IPS-11a (cell line): ENCODE measurements around the gene SLC13A1.
"Not testable (repeated sequence)": the region's sequence is repeated elsewhere in the genome, so short reads cannot be mapped to it uniquely, and the experiment has no call there.

Source experiments
- H3K4me3 ChIP-seq: one replicate; pipeline ENCODE4 v1.5.1; 2013; ENCODE audit warnings: low read depth, low read length, control low read depth

SLC13A1 gene

GRCh38 chr7:123131961-123132360, 67.8 kb downstream of the SLC13A1 start:
- no peak overlapping the region for H3K4me3 ChIP-seq

DNA sequence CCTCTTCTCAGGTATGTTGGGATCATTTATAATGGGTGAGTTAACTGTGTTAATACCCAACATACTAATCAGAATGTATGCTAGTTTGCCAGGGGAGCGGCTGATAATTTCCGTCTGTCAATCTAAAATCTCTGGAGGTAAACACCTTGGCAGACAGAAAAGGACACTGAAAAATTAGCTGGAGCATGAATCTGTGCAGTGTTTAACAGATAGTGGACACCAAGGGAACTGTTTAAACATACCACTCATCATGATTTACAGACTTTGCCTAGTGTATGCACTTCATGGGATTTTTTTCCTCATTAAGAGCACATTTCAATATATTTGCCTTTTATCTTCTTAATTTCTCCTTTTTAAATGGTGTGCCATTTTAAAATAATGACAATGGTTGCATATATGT, 68.2 kb downstream of the SLC13A1 start:
- H3K4me3 ChIP-seq: no peak overlapping the region

DNA sequence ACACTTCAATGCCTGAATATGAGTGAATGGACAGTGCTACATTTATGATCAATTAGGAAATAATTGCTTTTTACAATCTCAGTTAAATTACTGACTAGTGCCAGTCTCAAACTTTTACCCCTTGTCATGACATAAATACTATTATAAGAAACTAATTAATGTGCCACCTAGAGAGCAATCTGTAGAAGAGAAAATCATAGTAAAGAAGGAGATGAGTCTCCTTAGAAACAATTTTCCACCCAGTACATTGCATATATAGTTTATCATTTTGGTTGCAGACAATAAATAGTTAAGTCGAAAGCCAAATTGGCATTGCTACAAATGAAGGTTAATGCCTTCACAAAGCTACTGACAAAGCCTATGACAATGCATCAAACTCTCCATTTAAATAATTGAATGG, 68.6 kb downstream of the SLC13A1 start:
- no peak overlapping the region for H3K4me3 ChIP-seq

DNA sequence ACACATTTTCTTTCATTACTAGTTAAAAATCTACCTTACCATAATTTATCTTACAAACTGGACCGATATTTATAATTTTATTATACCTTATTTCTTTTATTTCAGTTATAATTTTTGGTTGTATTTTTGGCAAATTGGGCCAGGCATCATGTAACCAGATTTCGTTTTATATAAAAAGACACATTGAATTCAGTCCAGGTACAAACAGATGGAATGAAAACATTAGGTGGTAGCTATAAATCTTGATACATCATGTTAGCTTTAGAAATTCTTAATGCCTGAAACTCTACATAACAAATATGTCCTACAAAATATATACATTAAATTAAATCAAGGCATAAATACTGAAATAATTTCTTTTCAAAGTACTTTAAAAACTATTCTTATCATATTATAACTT, 73.1 kb downstream of the SLC13A1 start:
- H3K4me3 ChIP-seq: no peak overlapping the region

DNA sequence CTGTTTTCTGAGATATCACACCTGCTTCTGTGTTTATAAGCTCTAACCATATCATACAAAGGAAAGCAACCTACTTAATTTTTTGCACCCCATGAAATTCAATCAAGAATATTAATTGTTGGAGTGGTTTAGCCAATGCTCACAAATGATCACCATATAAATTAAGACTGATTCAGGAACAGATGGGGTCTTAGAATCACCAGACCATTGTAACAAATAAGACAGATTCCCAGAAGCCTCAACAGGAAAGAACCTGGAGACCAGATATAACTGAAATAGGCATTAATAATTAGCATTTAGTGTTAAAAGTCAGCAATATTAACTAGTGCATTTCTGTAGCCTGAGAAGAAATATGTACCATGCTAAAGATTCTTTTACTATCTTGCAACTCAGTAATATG, 73.6 kb downstream of the SLC13A1 start:
- no peak overlapping the region for H3K4me3 ChIP-seq

GRCh38 chr7:123125231-123125630, 74.5 kb downstream of the SLC13A1 start:
- H3K4me3 ChIP-seq: no peak overlapping the region

- H3K4me3 ChIP-seq: no peak overlapping the region
Measured at GRCh38 chr7:123122916-123123315, 76.9 kb downstream of the SLC13A1 start.

GRCh38 chr7:123120286-123120685, 79.5 kb downstream of the SLC13A1 start:
- H3K4me3 ChIP-seq: no peak overlapping the region

- H3K4me3 ChIP-seq: no peak overlapping the region
Measured at GRCh38 chr7:123115331-123115730, 84.4 kb downstream of the SLC13A1 start.

DNA sequence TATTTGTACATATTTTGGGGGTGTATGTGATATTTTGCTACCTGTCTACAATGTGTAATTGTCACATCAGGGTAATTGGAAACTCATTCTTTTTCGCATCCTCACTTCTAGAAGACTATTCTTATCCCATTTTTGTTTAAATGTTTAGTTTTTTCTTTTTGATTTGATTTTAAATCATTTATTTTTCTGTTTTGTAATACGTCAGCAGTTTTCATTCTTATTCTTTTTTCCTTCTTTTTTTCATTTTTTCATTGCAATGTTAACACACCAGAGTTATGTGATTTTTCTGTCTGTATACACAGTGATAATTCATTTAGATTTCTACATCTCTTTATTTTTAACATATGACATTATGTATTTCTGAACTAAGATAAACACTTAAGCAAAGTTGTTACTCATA, 85.5 kb downstream of the SLC13A1 start:
- H3K4me3 ChIP-seq: no peak overlapping the region

DNA sequence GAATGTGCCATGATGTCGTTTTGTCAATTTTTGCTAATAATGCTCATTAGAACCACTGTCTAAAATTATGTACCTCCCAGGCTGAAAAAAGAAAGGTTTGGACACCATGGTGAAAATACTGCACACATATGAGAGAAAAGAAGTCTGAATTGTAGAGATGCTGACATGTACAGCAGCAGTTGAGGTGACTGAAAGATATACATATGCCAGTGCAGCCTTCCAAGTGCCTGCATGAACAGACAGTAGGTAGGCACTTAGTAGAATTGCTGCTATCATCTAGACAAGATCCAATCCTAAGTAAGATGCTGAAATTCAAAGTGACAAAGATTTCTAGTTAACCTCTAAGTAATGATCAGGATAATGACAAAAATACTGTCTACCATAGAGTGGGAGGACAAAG, 86.9 kb downstream of the SLC13A1 start:
- no peak overlapping the region for H3K4me3 ChIP-seq

DNA sequence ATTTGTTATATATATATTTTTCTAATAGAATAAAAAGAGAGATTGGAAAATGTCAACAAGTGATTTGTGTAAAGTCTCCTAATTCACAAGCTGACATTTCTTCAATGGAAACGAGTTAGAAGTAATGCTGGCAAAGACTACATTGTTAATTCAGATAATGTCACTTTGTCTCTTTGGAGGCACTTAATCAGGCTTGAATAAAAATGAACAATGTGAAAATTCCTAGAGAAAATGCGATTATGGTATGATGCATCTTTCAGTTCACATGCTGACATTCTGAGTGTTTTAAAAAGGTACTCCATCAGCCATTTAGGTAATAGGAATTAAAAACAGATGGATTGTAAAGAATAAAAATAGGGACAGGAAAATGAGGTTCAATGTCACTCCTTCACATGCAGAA, 100.1 kb downstream of the SLC13A1 start:
- no peak overlapping the region for H3K4me3 ChIP-seq

DNA sequence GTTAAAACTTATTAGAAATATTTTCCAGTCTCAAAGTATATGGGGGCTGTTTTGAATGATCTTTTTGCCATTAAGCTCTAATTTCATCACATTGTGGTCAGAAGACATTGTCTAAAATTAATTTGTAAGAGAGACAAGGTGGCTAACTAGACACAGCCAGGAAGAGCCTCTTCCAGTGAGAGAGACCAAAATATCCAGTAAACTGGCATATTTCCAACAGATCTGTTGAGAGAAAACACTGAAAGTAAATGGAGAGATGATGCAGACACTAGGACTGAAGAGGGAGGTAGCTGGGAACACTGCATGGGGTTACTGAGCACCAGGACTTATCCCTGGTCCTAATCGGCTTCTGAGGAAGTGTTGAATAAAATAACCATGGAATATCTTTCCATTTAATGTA, 102.8 kb downstream of the SLC13A1 start:
- H3K4me3 ChIP-seq: no peak overlapping the region

DNA sequence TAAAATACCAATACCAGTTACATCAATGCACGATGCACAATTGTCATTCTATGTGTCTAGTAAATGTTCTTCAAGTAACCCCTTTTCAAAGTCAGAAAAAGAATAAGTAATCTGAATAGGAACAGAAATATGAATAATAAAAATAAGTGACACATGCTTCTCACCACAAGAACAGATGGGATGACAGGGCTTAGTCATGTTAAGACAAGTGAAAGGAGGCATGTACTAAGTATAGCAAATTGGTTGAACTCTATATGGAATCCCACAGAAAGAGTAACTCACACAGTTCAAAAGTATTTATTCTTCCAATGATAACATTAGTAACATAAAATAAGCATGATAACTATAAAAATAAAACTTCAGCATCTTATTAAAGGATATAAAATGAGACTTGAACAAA, 103.3 kb downstream of the SLC13A1 start:
- H3K4me3 ChIP-seq: no peak overlapping the region

- no peak overlapping the region for H3K4me3 ChIP-seq
Measured at GRCh38 chr7:123090456-123090855, 109.3 kb downstream of the SLC13A1 start.

GRCh38 chr7:123086910-123087309, 112.9 kb downstream of the SLC13A1 start:
- not testable (repeated sequence) for H3K4me3 ChIP-seq

- not testable (repeated sequence) for H3K4me3 ChIP-seq
Measured at GRCh38 chr7:123084861-123085260, 114.9 kb downstream of the SLC13A1 start.

DNA sequence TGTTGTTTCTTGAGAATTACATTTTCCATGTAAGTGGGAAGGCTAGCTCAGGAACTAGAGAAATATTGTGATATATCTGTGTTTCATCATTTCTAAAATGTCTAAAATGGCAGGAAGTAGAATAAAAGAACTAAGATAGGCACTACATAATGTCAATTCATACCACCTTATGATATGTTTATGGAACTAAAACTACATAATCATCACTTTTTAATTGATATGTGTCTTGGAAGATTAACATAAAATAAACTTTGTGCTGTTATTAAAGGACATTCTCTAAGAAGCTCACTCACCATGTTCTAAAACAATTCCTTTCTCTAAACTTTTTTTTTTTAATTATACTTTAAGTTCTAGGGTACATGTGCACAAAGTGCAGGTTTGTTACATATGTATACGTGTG, 120.7 kb downstream of the SLC13A1 start:
- no peak overlapping the region for H3K4me3 ChIP-seq

DNA sequence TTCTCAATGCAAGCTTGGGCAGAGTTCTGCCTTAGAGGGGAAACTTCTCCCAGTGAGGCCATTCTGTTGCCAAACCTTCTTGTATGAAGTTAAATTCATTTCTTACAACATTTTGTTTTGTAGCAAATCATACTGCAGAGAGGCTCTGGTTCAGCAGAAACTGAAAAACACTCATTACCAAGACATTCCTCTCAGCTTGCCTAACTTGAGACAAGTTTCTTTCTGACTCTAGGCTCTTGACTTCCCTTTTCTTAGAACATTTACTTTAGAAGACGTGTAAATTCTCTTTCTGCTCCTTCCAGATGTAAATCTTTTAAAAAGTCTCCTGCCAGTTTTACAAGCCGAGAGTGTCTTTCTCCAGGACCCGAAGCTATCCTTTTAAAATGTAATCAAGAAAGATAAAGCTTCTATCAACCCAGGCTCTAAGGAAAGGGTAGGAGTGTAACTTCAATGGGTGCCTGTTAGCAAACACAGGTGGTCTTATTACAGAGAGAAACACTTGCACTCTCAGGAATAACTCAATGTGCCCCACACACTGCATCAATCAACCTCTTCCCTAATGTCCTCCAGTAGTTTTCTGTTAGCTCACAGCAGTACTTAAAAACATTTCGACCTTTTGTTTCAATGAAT, 123.8 kb downstream of the SLC13A1 start:
- H3K4me3 ChIP-seq: no peak overlapping the region

- H3K4me3 ChIP-seq: no peak overlapping the region
Measured at GRCh38 chr7:123070702-123071286, 129.0 kb downstream of the SLC13A1 start.

GRCh38 chr7:123067814-123068213, 132.0 kb downstream of the SLC13A1 start:
- H3K4me3 ChIP-seq: no peak overlapping the region
